MM.1S (cell line): ENCODE results near the gene PLAA.

Experiments used
- EZH2 ChIP-seq: fragments of 300-600 bp; sonication (generic); optimal IDR thresholded peaks from 2 replicates; pipeline ENCODE3; 2017; ENCODE audit warnings: low read depth, mild to moderate bottlenecking, antibody characterized with exemption, low read length, mixed read lengths
- TF ChIP-seq, protein P1 (sequence below): fragments of 300-600 bp; sonication (generic); IDR thresholded peaks from 2 replicates; pipeline ENCODE4 v1.5.1; 2016; ENCODE audit warnings: antibody characterized with exemption, low read length, mixed read lengths

- TF ChIP-seq, protein P1, sequence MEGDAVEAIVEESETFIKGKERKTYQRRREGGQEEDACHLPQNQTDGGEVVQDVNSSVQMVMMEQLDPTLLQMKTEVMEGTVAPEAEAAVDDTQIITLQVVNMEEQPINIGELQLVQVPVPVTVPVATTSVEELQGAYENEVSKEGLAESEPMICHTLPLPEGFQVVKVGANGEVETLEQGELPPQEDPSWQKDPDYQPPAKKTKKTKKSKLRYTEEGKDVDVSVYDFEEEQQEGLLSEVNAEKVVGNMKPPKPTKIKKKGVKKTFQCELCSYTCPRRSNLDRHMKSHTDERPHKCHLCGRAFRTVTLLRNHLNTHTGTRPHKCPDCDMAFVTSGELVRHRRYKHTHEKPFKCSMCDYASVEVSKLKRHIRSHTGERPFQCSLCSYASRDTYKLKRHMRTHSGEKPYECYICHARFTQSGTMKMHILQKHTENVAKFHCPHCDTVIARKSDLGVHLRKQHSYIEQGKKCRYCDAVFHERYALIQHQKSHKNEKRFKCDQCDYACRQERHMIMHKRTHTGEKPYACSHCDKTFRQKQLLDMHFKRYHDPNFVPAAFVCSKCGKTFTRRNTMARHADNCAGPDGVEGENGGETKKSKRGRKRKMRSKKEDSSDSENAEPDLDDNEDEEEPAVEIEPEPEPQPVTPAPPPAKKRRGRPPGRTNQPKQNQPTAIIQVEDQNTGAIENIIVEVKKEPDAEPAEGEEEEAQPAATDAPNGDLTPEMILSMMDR, result no peak
- no peak for TF ChIP-seq EZH2
These were observed 11.2 kb downstream of the PLAA start for GRCh38 chr9:26935847-26936246.
